H1 (cell line): ENCODE data around the gene CHST11. TPM values are rescaled to one million over a fixed set of nuclear protein-coding genes. Genes with fewer than 3 reads are reported as not detected.

Experiments used
- BACH1 ChIP-seq: IDR thresholded peaks from 2 replicates; pipeline ENCODE4 v1.6.1; 2012; ENCODE audit warnings: low read length, improper control_type of control experiment
- EP300 ChIP-seq, 2 experiments: IDR thresholded peaks; 1 replicate in 1 of 2; 2 replicates in 1 of 2; pipeline ENCODE4 v1.6.1; 2011 to 2012; ENCODE audit warnings: low read depth in 2 of 2, low read length in 2 of 2, mild to moderate bottlenecking in 2 of 2, borderline replicate concordance in 1 of 2, inconsistent platforms in 1 of 2, moderate library complexity in 1 of 2
- TAF7 ChIP-seq: optimal IDR thresholded peaks from 2 replicates; pipeline ENCODE3; 2011; ENCODE audit warnings: low read depth, mild to moderate bottlenecking, inconsistent platforms, low read length, moderate library complexity, borderline replicate concordance
- TCF12 ChIP-seq: IDR thresholded peaks from 2 replicates; pipeline ENCODE4 v1.6.1; 2011; ENCODE audit warnings: low read depth, mild to moderate bottlenecking, low read length
- YY1 ChIP-seq: IDR thresholded peaks from 2 replicates; pipeline ENCODE4 v1.6.1; 2011; ENCODE audit warnings: low read depth, mild to moderate bottlenecking, low read length
- polyA plus RNA-seq, 7 experiments: library from polyadenylated mRNA; depleted of rRNA in 3 of 7; stranded (reverse) in 5 of 7; unstranded in 2 of 7; fragments of >200 nt in 5 of 7; fragments of 200-250 nt in 2 of 7; gene quantifications; 1 replicate in 5 of 7; 2 replicates in 1 of 7; 4 replicates in 1 of 7; pipeline versions ENCODE4 v1.2.1 to v1.2.3, GENCODE V29; 2011 to 2013; ENCODE audit warnings: missing spikeins in 2 of 7, mixed read lengths in 2 of 7
- total RNA-seq: library from RNA; stranded (reverse); fragmentation: NEBNext Ultra II Directional; extraction: Animal tissue kit (Norgen Biotek cat#: 25700); gene quantifications from 2 replicates; pipeline ENCODE4 v1.2.1, GENCODE V29; 2021

Gene CHST11
- total and polyA plus RNA-seq, 2 of the 8 experiments (the other 6 are each of a cell fraction or from before 2014, with no cell fraction given) = 14.4 to 20.8 TPM

DNA sequence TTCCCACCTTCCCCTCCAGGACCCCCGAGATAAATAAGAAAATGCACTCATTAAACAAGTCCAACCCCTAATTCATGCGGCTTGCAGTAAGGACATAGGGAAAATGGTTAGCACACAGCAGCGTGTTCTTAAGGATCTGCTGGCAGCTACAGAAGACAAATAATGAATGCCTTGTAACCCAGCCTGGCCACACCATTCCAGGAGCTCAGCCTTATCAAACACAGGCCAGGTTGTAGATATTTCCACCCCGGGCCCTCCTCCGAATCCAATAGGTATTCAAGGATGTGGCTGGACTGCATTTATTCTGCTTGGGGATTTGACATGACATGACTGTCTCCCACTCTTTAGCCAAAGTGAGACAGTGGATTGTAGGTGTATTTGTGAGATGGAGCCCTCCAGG lies 256.2 kb downstream of the CHST11 start (continued):
- TF ChIP-seq EP300 (IDR thresholded peaks at IDR 0.05; ENCODE audit: borderline replicate concordance in 1 of 2, low read depth in 2 of 2, low read length in 2 of 2) (no peak), TCF12 (no peak), TAF7 (no peak), BACH1 (no peak), YY1 (no peak)
